ENCODE results near the gene CFAP45. TPM values are rescaled to one million over a fixed set of nuclear protein-coding genes. Genes with fewer than 3 reads are reported as not detected.
A peak's percentile ranks its signal among the peaks of the same experiment; 100 is the strongest.

CFAP45 gene
- total and polyA plus RNA-seq, 7 experiments from 2014 or later, result 0.17 to 2.8 (median 0.87) TPM

GRCh38 chr1:159944623-159945455 is 44.9 kb upstream of the CFAP45 start:
- Histone ChIP-seq H3K27ac (ENCODE audit: low read depth, low read length) (no peak overlapping the region), H3K27me3 (ENCODE audit: control insufficient read depth in 2 of 2, insufficient read depth in 2 of 2, low read length in 2 of 2) (peaks cover 8 to 11% of the 10 kb centered on the region in 2 donors), H3K4me1 (ENCODE audit: control insufficient read depth in 2 of 2, insufficient read depth in 2 of 2, low read length in 2 of 2) (peaks cover 4 to 7% of the 10 kb centered on the region in 2 donors), H3K4me3 (ENCODE audit: low read length) (peak overlapping the region; percentile 57), H3K36me3 (ENCODE audit: control insufficient read depth in 2 of 3, insufficient read depth in 3 of 3, low read length in 3 of 3) (no peaks in the 10 kb centered on the region), H3K9me3 (ENCODE audit: control insufficient read depth in 2 of 3, low read length in 3 of 3) (no peaks in the 10 kb centered on the region)
- POLR2A ChIA-PET, result interaction anchor here (1.0 to 1.4 kb wide), 2 partner anchors 20 to 52 kb away, joined by 4 to 5 read pairs; partner anchors contain the start of gene TAGLN2
- peak overlapping the region; percentile 50 to 79 (median 72) for H3K4me3 Mint-ChIP-seq
- no peaks in the 10 kb centered on the region for H3K9me3 Mint-ChIP-seq
- H3K4me1 Mint-ChIP-seq, result peaks cover 8 to 18% (median 14%) of the 10 kb centered on the region in 7 donors
- ATAC-seq (no peak), DNase-seq (no peak)
- CTCF ChIA-PET, result interaction anchor here (1.1 to 2.2 kb wide), 6 partner anchors 9 to 145 kb away, joined by 4 to 16 read pairs (median 8); no protein-coding TSS in a partner anchor
- peak overlapping the region in 2 of 9 donors; percentile 9 to 17 for H3K27ac Mint-ChIP-seq
- intact Hi-C loops (cut with micrococcal nuclease), result loop anchor here (1.0 to 5.0 kb wide), 8 partner anchors 9 to 783 kb away; partner anchors contain the start of genes DUSP23 (in 1 of the 2) and TAGLN2 (in 1 of the 2)
- H3K36me3 Mint-ChIP-seq, result no peaks in the 10 kb centered on the region
- peaks cover 28 to 71% (median 30%) of the 10 kb centered on the region in 5 donors for H3K27me3 Mint-ChIP-seq

- H3K27ac ChIP-seq (ENCODE audit: low read depth, low read length), result no peak overlapping the region
- no peaks in the 10 kb centered on the region for H3K9me3 ChIP-seq (ENCODE audit: control insufficient read depth in 2 of 3, low read length in 3 of 3)
- peaks cover 8 to 11% of the 10 kb centered on the region in 2 donors for H3K27me3 ChIP-seq (ENCODE audit: control insufficient read depth in 2 of 2, insufficient read depth in 2 of 2, low read length in 2 of 2)
- ATAC-seq (no peak), DNase-seq (no peak)
- intact Hi-C loops (cut with micrococcal nuclease), result loop anchor here in 1 of 2 donors (2.0 kb wide), 1 partner anchor 145 kb away; no protein-coding TSS in a partner anchor
- peak overlapping the region in 1 of 10 donors; percentile 76 for H3K4me3 Mint-ChIP-seq
- H3K36me3 ChIP-seq (ENCODE audit: control insufficient read depth in 2 of 3, insufficient read depth in 3 of 3, low read length in 3 of 3), result no peaks in the 10 kb centered on the region
- H3K4me1 Mint-ChIP-seq, result peaks cover 8 to 18% (median 14%) of the 10 kb centered on the region in 7 donors
- ChIA-PET CTCF (interaction anchor here (1.6 kb wide), 1 partner anchor 19 kb away, joined by 4 read pairs; the partner anchor contains the start of gene TAGLN2), POLR2A (no interaction called here)
- peak overlapping the region in 1 of 9 donors; percentile 17 for H3K27ac Mint-ChIP-seq
- no peak overlapping the region for H3K4me3 ChIP-seq (ENCODE audit: low read length)
- peaks cover 4 to 7% of the 10 kb centered on the region in 2 donors for H3K4me1 ChIP-seq (ENCODE audit: control insufficient read depth in 2 of 2, insufficient read depth in 2 of 2, low read length in 2 of 2)
- H3K36me3 Mint-ChIP-seq, result no peaks in the 10 kb centered on the region
- H3K27me3 Mint-ChIP-seq, result peaks cover 28 to 66% (median 32%) of the 10 kb centered on the region in 5 donors
- no peaks in the 10 kb centered on the region for H3K9me3 Mint-ChIP-seq
Measured at GRCh38 chr1:159943908-159944622, 44.1 kb upstream of the CFAP45 start.

- no peak overlapping the region for H3K4me3 Mint-ChIP-seq
- H3K4me1 Mint-ChIP-seq, result peaks cover 11 to 20% (median 14%) of the 10 kb centered on the region in 7 donors
- ChIA-PET CTCF (interaction anchor here (0.6 to 1.6 kb wide), 2 partner anchors 18 to 155 kb away, joined by 3 to 4 read pairs; partner anchors contain the start of gene TAGLN2), POLR2A (interaction anchor here (0.9 kb wide), 1 partner anchor 9 kb away, joined by 4 read pairs; no protein-coding TSS in a partner anchor)
- Histone ChIP-seq H3K9me3 (ENCODE audit: control insufficient read depth in 2 of 3, low read length in 3 of 3) (no peaks in the 10 kb centered on the region), H3K27me3 (ENCODE audit: control insufficient read depth in 2 of 2, insufficient read depth in 2 of 2, low read length in 2 of 2) (peaks cover 8 to 11% of the 10 kb centered on the region in 2 donors), H3K36me3 (ENCODE audit: control insufficient read depth in 2 of 3, insufficient read depth in 3 of 3, low read length in 3 of 3) (no peaks in the 10 kb centered on the region), H3K4me1 (ENCODE audit: control insufficient read depth in 2 of 2, insufficient read depth in 2 of 2, low read length in 2 of 2) (peaks cover 4 to 7% of the 10 kb centered on the region in 2 donors), H3K4me3 (ENCODE audit: low read length) (no peak overlapping the region), H3K27ac (ENCODE audit: low read depth, low read length) (no peak overlapping the region)
- DNase-seq (peak in 1 of 9 donors; percentile 15), ATAC-seq (no peak)
- no peak overlapping the region for H3K27ac Mint-ChIP-seq
- intact Hi-C loops (cut with micrococcal nuclease), result no loop called here
- peaks cover 28 to 64% (median 36%) of the 10 kb centered on the region in 5 donors for H3K27me3 Mint-ChIP-seq
- no peaks in the 10 kb centered on the region for H3K9me3 Mint-ChIP-seq
- H3K36me3 Mint-ChIP-seq, result no peaks in the 10 kb centered on the region
Measured at GRCh38 chr1:159943278-159943640, 43.3 kb upstream of the CFAP45 start.

GRCh38 chr1:159942632-159943277 is 42.8 kb upstream of the CFAP45 start:
- no peaks in the 10 kb centered on the region for H3K9me3 ChIP-seq (ENCODE audit: control insufficient read depth in 2 of 3, low read length in 3 of 3)

GRCh38 chr1:159941591-159942560 is 41.9 kb upstream of the CFAP45 start:
- ChIA-PET POLR2A (no interaction called here), CTCF (interaction anchor here (0.8 to 1.6 kb wide), 3 partner anchors 17 to 137 kb away, joined by 3 to 6 read pairs (median 4); partner anchors contain the start of gene TAGLN2)
- peaks cover 4 to 7% of the 10 kb centered on the region in 2 donors for H3K4me1 ChIP-seq (ENCODE audit: control insufficient read depth in 2 of 2, insufficient read depth in 2 of 2, low read length in 2 of 2)
- Mint-ChIP-seq H3K27ac (no peak overlapping the region), H3K9me3 (no peaks in the 10 kb centered on the region), H3K27me3 (peaks cover 28 to 54% (median 36%) of the 10 kb centered on the region in 5 donors), H3K4me3 (no peak overlapping the region), H3K36me3 (no peaks in the 10 kb centered on the region), H3K4me1 (peaks cover 11 to 21% (median 17%) of the 10 kb centered on the region in 7 donors)
- H3K9me3 ChIP-seq (ENCODE audit: control insufficient read depth in 2 of 3, low read length in 3 of 3), result no peaks in the 10 kb centered on the region
- no peak overlapping the region for H3K27ac ChIP-seq (ENCODE audit: low read depth, low read length)
- no peaks in the 10 kb centered on the region for H3K36me3 ChIP-seq (ENCODE audit: control insufficient read depth in 2 of 3, insufficient read depth in 3 of 3, low read length in 3 of 3)
- intact Hi-C loops (cut with micrococcal nuclease), result no loop called here
- DNase-seq (no peak), ATAC-seq (no peak)
- peaks cover 8 to 11% of the 10 kb centered on the region in 2 donors for H3K27me3 ChIP-seq (ENCODE audit: control insufficient read depth in 2 of 2, insufficient read depth in 2 of 2, low read length in 2 of 2)
- no peak overlapping the region for H3K4me3 ChIP-seq (ENCODE audit: low read length)

More at GRCh38 chr1:159942632-159943277, 42.8 kb upstream of the CFAP45 start:
- no peaks in the 10 kb centered on the region for H3K9me3 Mint-ChIP-seq
- H3K36me3 Mint-ChIP-seq, result no peaks in the 10 kb centered on the region
- no peaks in the 10 kb centered on the region for H3K36me3 ChIP-seq (ENCODE audit: control insufficient read depth in 2 of 3, insufficient read depth in 3 of 3, low read length in 3 of 3)
- no peak overlapping the region for H3K27ac Mint-ChIP-seq
- H3K4me3 Mint-ChIP-seq, result no peak overlapping the region
- peaks cover 4 to 7% of the 10 kb centered on the region in 2 donors for H3K4me1 ChIP-seq (ENCODE audit: control insufficient read depth in 2 of 2, insufficient read depth in 2 of 2, low read length in 2 of 2)
- intact Hi-C loops (cut with micrococcal nuclease), result no loop called here
- ChIA-PET CTCF (interaction anchor here (0.6 to 1.6 kb wide), 3 partner anchors 18 to 155 kb away, joined by 3 to 4 read pairs (median 3); partner anchors contain the start of gene TAGLN2), POLR2A (interaction anchor here (0.9 kb wide), 1 partner anchor 9 kb away, joined by 4 read pairs; no protein-coding TSS in a partner anchor)
- peaks cover 11 to 20% (median 14%) of the 10 kb centered on the region in 7 donors for H3K4me1 Mint-ChIP-seq
- no peak overlapping the region for H3K4me3 ChIP-seq (ENCODE audit: low read length)
- peaks cover 28 to 62% (median 36%) of the 10 kb centered on the region in 5 donors for H3K27me3 Mint-ChIP-seq
- no peak overlapping the region for H3K27ac ChIP-seq (ENCODE audit: low read depth, low read length)
- ATAC-seq, result no peak
- H3K27me3 ChIP-seq (ENCODE audit: control insufficient read depth in 2 of 2, insufficient read depth in 2 of 2, low read length in 2 of 2), result peaks cover 8 to 11% of the 10 kb centered on the region in 2 donors
- no peak for DNase-seq
